ENCODE results near the gene RELA. TPM values are rescaled to one million over a fixed set of nuclear protein-coding genes. Genes with fewer than 3 reads are reported as not detected.

RELA gene
- total and polyA plus RNA-seq, 2 experiments from 2014 or later: 18.5 to 22.8 TPM

GRCh38 chr11:65637032-65637557 is 25.6 kb downstream of the RELA start (continued):
- TF ChIP-seq ZNF462 (CRISPR knock-in tag; IDR thresholded peaks at IDR 0.05): no peak
- TF ChIP-seq EZH2 (IDR thresholded peaks at IDR 0.05; ENCODE audit: low read depth, unreplicated experiment): no peak
- no peak for TF ChIP-seq JUNB (IDR thresholded peaks at IDR 0.05; ENCODE audit: unreplicated experiment)
- no peak for TF ChIP-seq POLR2AphosphoS5 (IDR thresholded peaks at IDR 0.05; ENCODE audit: low read depth)
- no peak for TF ChIP-seq ZNF114 (CRISPR knock-in tag; IDR thresholded peaks at IDR 0.05)
- no peak for TF ChIP-seq STAT1 (IDR thresholded peaks at IDR 0.05; ENCODE audit: unreplicated experiment)
- TF ChIP-seq NANOG (IDR thresholded peaks at IDR 0.05; ENCODE audit: borderline replicate concordance): no peak
- no peak for TF ChIP-seq EZH2phosphoT487 (IDR thresholded peaks at IDR 0.05; ENCODE audit: unreplicated experiment)
- no peak for TF ChIP-seq CTCF (conservative IDR thresholded peaks at IDR 0.05; ENCODE audit: low read depth in 2 of 2)
- no peak for TF ChIP-seq ETS1 (IDR thresholded peaks at IDR 0.05)
